IMR-90 (cell line): ENCODE results near the gene XPC.

Source experiments
- BHLHE40 ChIP-seq: fragments of 150-350 bp; IDR thresholded peaks from 2 replicates; pipeline ENCODE4 v1.6.1; 2016; ENCODE audit warnings: mild to moderate bottlenecking, low read depth, low read length
- CEBPB ChIP-seq: IDR thresholded peaks from 2 replicates; pipeline ENCODE4 v1.6.1; 2012; ENCODE audit warnings: low read depth, low read length, improper control_type of control experiment
- CTCF ChIP-seq: conservative IDR thresholded peaks from 2 replicates; pipeline ENCODE4 v1.5.1; 2012; ENCODE audit warnings: mild to moderate bottlenecking, low read depth, low read length, improper control_type of control experiment
- ELK1 ChIP-seq: fragments of 150-350 bp; IDR thresholded peaks from 2 replicates; pipeline ENCODE4 v1.6.1; 2016; ENCODE audit warnings: low read depth, mild to moderate bottlenecking, low read length, moderate library complexity, borderline replicate concordance
- MAFK ChIP-seq: IDR thresholded peaks from 2 replicates; pipeline ENCODE4 v1.6.1; 2012; ENCODE audit warnings: low read depth, low read length, improper control_type of control experiment
- MXI1 ChIP-seq: IDR thresholded peaks from 2 replicates; pipeline ENCODE4 v1.6.1; 2012; ENCODE audit warnings: low read depth, mild to moderate bottlenecking, low read length, moderate library complexity, borderline replicate concordance
- POLR2A ChIP-seq: IDR thresholded peaks from 2 replicates; pipeline ENCODE4 v1.6.1; 2012; ENCODE audit warnings: mild to moderate bottlenecking, low read depth, low read length
- RAD21 ChIP-seq: IDR thresholded peaks from 2 replicates; pipeline ENCODE4 v1.6.1; 2012; ENCODE audit warnings: low read length, improper control_type of control experiment
- USF2 ChIP-seq: fragments of 150-350 bp; IDR thresholded peaks from 2 replicates; pipeline ENCODE4 v1.6.1; 2017; ENCODE audit warnings: mild to moderate bottlenecking, antibody characterized with exemption, low read length, low read depth

GRCh38 chr3:14166877-14167603 is 11.4 kb downstream of the XPC start:
- TF ChIP-seq CTCF: no peak
- no peak for TF ChIP-seq MXI1
- no peak for TF ChIP-seq USF2
- no peak for TF ChIP-seq ELK1
- TF ChIP-seq BHLHE40: no peak
- TF ChIP-seq MAFK: no peak
- TF ChIP-seq POLR2A: no peak
- TF ChIP-seq CEBPB: no peak
- no peak for TF ChIP-seq RAD21
